Stimulated activated CD8-positive, alpha-beta memory T cell treated with anti-CD3 and anti-CD28 coated beads, Interleukin-12 subunit alpha, Interleukin-12 subunit beta, amount 100 ng/mL, for 4 hours (primary cell): Measurements from ENCODE around the gene RPEL1.
"Not testable (repeated sequence)": the region's sequence is repeated elsewhere in the genome, so short reads cannot be mapped to it uniquely, and the experiment has no call there.

Experiments used
- DNase-seq: peaks from one replicate; pipeline ENCODE4 v3.0.0-alpha.2; 2020; ENCODE audit warnings: low read depth

The RPEL1 gene

DNA sequence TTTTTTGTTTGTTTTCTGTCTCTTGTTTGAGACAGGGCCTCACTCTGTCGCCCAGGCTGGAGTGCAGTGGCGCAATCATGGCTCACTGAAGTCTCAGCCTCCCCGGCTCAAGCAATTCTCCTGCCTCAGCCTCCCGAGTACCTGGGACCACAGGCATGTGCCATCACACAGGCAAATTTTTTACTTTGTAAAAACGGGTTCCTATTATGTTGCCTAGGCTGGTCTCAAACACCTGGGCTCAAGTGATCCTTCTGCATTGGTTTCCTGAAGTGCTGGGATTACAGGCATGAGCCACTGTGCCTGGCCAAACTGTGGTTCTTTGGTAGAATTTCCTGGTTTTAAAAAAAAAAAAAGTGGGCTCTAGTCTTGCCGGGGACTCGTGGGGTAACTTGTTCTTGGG lies at the start of gene RPEL1:
Gene RPEL1, plus strand, starts transcription at position 301 of the 400 bp plus-strand sequence. CDS start 110 bp downstream, outside the sequence.
- DNase-seq, result not testable (repeated sequence)

DNA sequence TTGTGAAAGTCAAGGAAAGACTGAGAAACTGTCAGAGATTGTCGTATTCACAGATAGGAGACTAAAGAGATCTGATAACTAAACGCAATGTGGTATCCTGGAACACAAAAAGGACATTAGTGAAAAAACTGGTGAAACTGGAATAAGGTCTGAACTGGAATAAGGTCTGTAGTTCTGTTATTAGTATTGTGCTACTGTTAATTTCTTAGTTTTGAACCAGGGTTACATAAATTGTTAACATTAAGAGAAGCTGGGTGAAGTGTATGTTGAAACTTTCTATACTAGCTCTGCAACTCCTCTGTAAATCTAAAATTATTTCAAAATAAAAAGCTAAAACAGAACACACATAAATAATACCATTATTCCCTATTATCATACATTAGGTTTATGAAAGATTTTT lies 49.2 kb upstream of the RPEL1 start:
- no peak for DNase-seq

DNA sequence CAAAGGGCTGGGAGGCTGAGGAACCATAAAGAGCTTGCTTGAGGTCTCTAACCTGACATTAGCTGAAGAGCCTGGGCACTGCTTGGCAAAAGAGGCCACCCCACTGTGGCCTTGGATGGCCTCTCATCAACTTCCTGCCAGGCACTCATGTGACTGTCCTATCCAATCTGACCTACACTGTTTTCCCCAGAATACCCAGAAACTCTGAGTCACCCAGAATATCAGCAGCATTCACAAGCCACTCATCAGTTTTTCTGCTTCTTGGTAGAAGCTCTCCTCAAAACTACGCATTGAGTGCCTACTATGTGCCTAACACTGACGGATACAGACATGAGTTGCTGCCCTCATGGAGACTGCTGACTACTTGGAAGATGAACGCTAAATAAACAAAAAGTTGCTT lies 48.5 kb upstream of the RPEL1 start:
- DNase-seq, result no peak

- no peak for DNase-seq
Measured at GRCh38 chr10:103197903-103198302, 47.8 kb upstream of the RPEL1 start.

DNA sequence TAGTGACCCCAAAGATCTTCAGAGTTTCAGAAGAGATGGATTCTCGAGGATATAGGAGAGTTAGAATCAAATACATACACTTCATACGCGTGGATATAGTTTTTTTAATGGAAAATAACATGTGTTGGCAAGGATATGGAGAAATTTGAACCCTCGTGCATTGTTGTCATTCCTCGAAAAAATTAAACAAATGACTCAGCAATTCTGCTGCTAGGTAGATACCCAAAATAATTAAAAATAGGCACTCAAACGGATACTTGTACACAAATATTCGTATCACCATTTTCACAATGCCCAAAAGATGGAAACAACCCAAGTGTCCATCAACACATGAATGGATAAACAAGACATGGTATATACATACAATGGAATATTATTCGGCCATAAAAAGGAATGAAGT lies 47.0 kb upstream of the RPEL1 start:
- DNase-seq, result no peak

DNA sequence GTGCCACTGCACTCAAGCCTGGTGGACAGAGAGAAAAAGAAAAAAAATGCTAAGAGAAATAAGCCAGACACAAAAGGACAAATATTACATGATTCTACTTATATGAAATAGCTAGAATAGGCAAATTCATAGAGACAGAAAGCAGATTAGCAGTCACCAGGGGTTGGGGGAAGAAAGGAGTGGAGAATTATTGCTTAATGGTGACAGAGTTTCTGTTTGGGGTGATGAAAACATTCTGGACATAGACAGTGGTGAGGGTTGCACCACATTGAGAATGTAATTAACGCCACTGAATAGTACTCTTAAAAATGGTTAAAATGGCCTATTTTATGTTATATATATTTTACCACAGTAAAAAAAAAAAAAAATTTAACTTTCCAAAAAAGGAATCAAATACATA lies 46.2 kb upstream of the RPEL1 start:
- no peak for DNase-seq

GRCh38 chr10:103202319-103202718 lies 43.4 kb upstream of the RPEL1 start:
- no peak for DNase-seq

DNA sequence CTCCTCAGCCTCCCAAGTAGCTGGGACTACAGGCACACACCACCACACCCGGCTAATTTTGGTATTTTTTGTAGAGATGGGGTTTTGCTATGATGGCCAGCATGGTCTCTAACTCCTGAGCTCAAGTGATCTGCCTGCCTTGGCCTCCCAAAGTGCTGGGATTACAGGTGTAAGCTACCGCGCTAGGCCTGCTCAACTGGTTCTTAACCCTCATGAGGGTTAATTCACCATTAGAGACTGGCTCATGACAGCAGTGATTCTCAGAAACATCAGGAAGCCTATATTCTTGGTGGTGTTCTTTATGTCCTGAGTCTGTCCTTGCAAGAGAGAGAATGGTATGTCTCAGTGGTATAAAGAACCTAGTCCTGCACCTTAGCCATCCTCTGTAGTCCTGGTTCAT lies 42.2 kb upstream of the RPEL1 start:
- no peak for DNase-seq

GRCh38 chr10:103204353-103205255 lies 41.1 kb upstream of the RPEL1 start:
- no peak for DNase-seq

- DNase-seq, result not testable (repeated sequence)
Measured at GRCh38 chr10:103205401-103205800, 40.3 kb upstream of the RPEL1 start.

DNA sequence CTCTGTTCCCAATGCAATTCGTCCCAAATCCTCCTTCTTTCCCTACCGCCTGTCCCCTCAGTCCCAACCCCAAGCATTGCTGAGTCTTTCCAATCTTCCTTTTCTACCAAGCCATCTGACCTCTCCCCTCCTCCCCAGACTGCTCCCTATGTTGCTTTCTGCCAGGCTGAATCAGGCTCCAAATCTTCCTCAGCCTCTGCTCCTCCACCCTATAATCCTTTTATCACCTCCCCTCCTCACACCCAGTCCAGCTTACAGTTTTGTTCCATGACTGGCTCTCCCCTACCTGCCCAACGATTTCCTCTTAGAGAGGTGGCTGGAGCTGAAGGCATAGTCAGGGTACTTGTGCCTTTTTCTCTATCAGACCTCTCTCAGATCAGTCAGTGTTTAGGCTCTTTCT lies 39.0 kb upstream of the RPEL1 start:
- DNase-seq, result not testable (repeated sequence)

- no peak for DNase-seq
Measured at GRCh38 chr10:103207141-103207540, 38.5 kb upstream of the RPEL1 start.

GRCh38 chr10:103207643-103208042 lies 38.0 kb upstream of the RPEL1 start:
- DNase-seq, result not testable (repeated sequence)

DNA sequence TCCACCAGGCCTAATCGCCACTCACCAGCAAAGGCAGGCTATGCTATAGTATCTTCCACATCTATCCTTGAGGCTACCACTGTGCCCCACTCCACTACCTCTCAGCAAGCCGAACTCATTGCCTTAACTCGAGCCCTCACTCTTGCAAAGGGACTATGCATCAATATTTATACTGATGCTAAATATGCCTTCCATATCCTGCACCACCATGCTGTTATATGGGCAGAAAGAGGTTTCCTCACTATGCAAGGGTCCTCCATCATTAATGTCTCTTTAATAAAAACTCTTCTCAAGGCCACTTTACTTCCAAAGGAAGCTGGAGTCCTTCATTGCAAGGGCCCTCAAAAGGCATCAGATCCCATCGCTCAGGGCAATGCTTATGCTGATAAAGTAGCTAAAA lies 35.4 kb upstream of the RPEL1 start:
- DNase-seq, result not testable (repeated sequence)

DNA sequence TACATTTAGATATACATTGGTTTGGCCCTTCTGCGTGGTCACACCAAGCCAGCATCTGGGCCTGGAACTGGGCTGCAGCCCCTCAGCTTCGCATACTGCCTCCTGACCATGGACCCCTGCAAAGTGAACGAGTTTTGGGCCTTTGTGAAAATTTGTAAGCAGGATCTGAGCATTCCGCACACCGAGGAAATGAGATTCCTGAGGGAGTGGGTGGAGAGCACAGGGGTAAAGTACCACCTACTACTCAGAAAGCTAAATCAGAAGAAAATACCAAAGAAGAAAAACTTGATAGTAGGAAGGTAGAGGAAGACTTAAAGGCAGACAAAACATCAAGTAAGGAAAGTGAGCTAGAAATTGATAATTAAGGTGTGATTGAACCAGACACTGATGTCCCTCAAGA lies 30.1 kb upstream of the RPEL1 start:
- no peak for DNase-seq

DNA sequence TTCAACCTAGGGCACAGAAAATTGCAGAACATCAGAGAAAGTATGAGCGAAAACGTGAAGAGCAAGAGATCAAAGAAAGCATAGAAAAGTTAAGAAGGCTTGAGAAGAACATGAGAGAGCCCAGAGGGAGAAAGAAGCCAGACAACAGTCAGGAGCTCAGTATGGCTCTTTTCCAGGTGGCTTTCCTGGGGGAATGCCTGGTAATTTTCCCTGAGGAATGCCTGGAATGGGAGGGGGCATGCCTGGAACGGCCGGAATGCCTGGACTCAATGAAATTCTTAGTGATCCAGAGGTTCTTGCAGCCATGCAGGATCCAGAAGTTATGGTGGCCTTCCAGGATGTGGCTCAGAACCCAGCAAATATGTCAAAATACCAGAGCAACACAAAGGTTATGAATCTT lies 29.3 kb upstream of the RPEL1 start:
- DNase-seq, result not testable (repeated sequence)

- DNase-seq, result no peak
Measured at GRCh38 chr10:103224133-103224532, 21.6 kb upstream of the RPEL1 start.

DNA sequence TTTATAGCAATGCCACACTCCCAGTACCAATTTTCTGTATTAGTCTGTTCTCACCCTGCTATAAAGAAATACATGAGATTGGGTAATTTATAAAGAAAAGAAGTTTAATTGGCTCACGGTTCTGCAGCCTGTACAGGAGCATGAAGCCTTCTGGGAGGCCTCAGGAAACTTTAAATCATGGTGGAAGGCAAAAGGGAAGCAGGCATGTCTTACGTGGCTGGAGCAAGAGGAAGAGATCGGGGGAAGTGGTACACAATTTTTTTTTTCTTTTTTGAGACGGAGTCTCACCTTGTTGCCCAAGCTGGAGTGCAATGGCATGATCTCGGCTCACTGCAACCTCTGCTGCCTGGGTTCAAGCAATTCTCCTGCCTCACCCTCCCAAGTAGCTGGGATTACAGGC lies 21.0 kb upstream of the RPEL1 start:
- not testable (repeated sequence) for DNase-seq

DNA sequence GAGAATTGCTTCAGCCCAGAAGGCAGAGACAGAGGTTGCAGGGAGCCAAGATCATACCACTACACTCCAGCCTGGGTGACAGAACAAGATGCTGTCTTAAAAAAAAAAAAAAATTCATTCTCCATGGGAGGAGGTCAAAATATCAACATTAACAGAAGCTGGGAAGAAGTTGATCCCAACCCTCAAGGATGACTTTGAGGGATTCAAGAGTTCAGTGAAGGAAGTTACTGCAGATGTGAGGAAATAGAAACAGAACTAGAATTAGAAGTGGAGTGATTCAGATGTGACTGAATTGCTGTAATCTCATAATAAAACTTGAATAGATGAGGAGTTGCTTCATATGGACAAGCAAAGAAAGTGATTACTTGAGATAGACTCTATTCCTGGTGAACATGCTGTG lies 19.7 kb upstream of the RPEL1 start:
- DNase-seq, result no peak

GRCh38 chr10:103227416-103227815 lies 18.3 kb upstream of the RPEL1 start:
- no peak for DNase-seq

- no peak for DNase-seq
Measured at GRCh38 chr10:103231047-103231551, 14.6 kb upstream of the RPEL1 start.

DNA sequence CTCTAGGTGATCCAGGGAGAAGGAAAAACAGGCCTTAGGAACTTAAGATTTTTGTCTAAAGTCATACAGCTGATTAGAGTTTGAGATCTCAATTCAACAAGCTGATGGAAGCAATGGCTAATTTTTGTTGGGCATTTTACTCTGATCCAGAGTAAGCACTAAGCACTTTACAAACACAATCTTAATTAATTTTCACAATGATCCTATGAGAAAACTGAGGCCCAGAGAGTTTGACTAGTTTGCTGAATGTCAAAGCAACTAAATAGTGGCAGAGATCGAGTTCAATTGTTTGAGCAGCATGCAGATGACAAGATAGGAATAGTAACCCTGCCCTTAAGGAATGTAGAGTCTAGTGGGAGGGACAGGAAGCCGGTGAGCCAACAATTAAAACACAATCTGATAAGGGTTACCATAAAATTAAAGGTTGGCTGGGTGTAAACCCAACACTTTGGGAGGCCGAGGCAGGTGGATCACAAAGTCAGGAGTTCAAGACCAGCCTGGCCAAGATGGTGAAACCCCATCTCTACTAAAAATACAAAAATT lies 13.5 kb upstream of the RPEL1 start:
- DNase-seq, result no peak

- no peak for DNase-seq
Measured at GRCh38 chr10:103232772-103233488, 12.8 kb upstream of the RPEL1 start.
